Panc1 (cell line): Measurements from ENCODE around the gene GTF2F1. TPM values are rescaled to one million over a fixed set of nuclear protein-coding genes. Genes with fewer than 3 reads are reported as not detected.

Experiments
- ATAC-seq: fragments of 200-7000 bp; cut with Tn5 transposase; 2 replicates; pipeline ENCODE4 v1.9.1; 2020; ENCODE audit warnings: mild to moderate bottlenecking, moderate library complexity
- BruUV-seq: library from RNA; stranded (reverse); fragments of 400-500 nt; replicated peaks from 2 replicates; lab custom pipeline; 2021; lab: Mats Ljungman, UMichigan
- CTCF ChIA-PET: fragments of 300-600 bp; sonication (Branson Sonifier 250); formaldehyde crosslinking; loops from one replicate; lab custom pipeline; 2022; ENCODE audit warnings: antibody characterized with exemption; lab: Charles Lee
- POLR2A ChIA-PET: fragments of 300-600 bp; sonication (Branson Sonifier 250); formaldehyde crosslinking; loops from one replicate; lab custom pipeline; 2022; ENCODE audit warnings: antibody characterized with exemption; lab: Charles Lee
- DNase-seq: peaks from one replicate; pipeline ENCODE4 v3.0.0-alpha.2; 2010; ENCODE audit warnings: low read depth, low spot score
- H3K27ac ChIP-seq: 2 replicates; pipeline ENCODE4 v1.5.1; 2011; ENCODE audit warnings: mild to moderate bottlenecking, low read length, inconsistent platforms
- H3K27me3 ChIP-seq: fragments of 200-500 bp; sonication (Bioruptor generic); 2 replicates; pipeline ENCODE4 v1.6.0; 2014; ENCODE audit warnings: low read length, inconsistent platforms; ENCODE audit not compliant: control insufficient read depth, insufficient read depth
- H3K36me3 ChIP-seq: fragments of 200-500 bp; sonication (Bioruptor generic); 2 replicates; pipeline ENCODE4 v1.5.1; 2014; ENCODE audit warnings: inconsistent platforms, mild to moderate bottlenecking, low read length, moderate library complexity; ENCODE audit not compliant: control insufficient read depth, insufficient read depth
- H3K4me1 ChIP-seq: 2 replicates; pipeline ENCODE4 v1.5.1; 2011; ENCODE audit warnings: inconsistent platforms, mild to moderate bottlenecking, low read length, moderate library complexity; ENCODE audit not compliant: control insufficient read depth, insufficient read depth
- H3K4me3 ChIP-seq, 2 experiments: 2 replicates each; pipeline ENCODE4 v1.5.1; 2011 to 2012; ENCODE audit warnings: low read depth in 2 of 2, low read length in 2 of 2, mild to moderate bottlenecking in 2 of 2, inconsistent platforms in 1 of 2, moderate library complexity in 1 of 2
- H3K9me3 ChIP-seq: fragments of 200-500 bp; sonication (Bioruptor generic); 2 replicates; pipeline ENCODE4 v1.5.1; 2014; ENCODE audit warnings: low read depth, mild to moderate bottlenecking, inconsistent platforms, low read length, moderate library complexity; ENCODE audit not compliant: control insufficient read depth, insufficient read depth
- CTCF ChIP-seq: fragments of 450-650 bp; IDR thresholded peaks from 2 replicates; pipeline ENCODE4 v1.5.1; 2017; ENCODE audit warnings: mild to moderate bottlenecking
- POLR2AphosphoS5 ChIP-seq: IDR thresholded peaks from 2 replicates; pipeline ENCODE4 v1.6.1; 2012; ENCODE audit warnings: mild to moderate bottlenecking, low read depth, low read length, moderate library complexity
- REST ChIP-seq, 2 experiments: IDR thresholded peaks; 2 replicates each; pipeline ENCODE4 v1.6.1; 2011 to 2012; ENCODE audit warnings: low read depth in 2 of 2, control low read depth in 1 of 2, low read length in 1 of 2, mild to moderate bottlenecking in 1 of 2, moderate library complexity in 1 of 2; ENCODE audit not compliant: insufficient read depth in 1 of 2
- SIN3A ChIP-seq: IDR thresholded peaks from 2 replicates; pipeline ENCODE4 v1.6.1; 2012; ENCODE audit warnings: low read depth, mild to moderate bottlenecking, low read length, moderate library complexity, borderline replicate concordance; ENCODE audit not compliant: insufficient read depth
- TCF7L2 ChIP-seq: IDR thresholded peaks from 2 replicates; pipeline ENCODE4 v1.6.1; 2011; ENCODE audit warnings: mild to moderate bottlenecking, low read depth, low read length, inconsistent platforms
- in situ Hi-C: cut with HindIII; loops from 2 replicates; pipeline ENCODE4 v1.10.0; 2016; ENCODE audit warnings: low sequenced_read_pairs, low pct_unique_long_range_greater_than_20kb
- intact Hi-C: fragments of 100-400 bp; cut with micrococcal nuclease; formaldehyde crosslinking; loops from one replicate; pipeline ENCODE4 v1.10.0; 2022; ENCODE audit not compliant: unreplicated experiment
- total RNA-seq: library from RNA; stranded (reverse); gene quantifications from one replicate; pipeline ENCODE4 v1.2.1, GENCODE V29; 2021; ENCODE audit not compliant: unreplicated experiment

Gene GTF2F1
- total RNA-seq, 1 experiment from 2014 or later, result 61.1 TPM

- ChIA-PET CTCF (no interaction called here), POLR2A (interaction anchor here (0.6 kb wide), 1 partner anchor 122 kb away, joined by 4 read pairs; no protein-coding TSS in a partner anchor)
- Histone ChIP-seq H3K4me3 (no peak overlapping the region), H3K9me3 (no peaks in the 10 kb centered on the region), H3K36me3 (no peaks in the 10 kb centered on the region), H3K27ac (no peak overlapping the region), H3K27me3 (no peaks in the 10 kb centered on the region), H3K4me1 (no peaks in the 10 kb centered on the region)
- in situ Hi-C loops (no loop called here), intact Hi-C loops (no loop called here)
- TF ChIP-seq CTCF, result no peak
- TF ChIP-seq TCF7L2, result no peak
- TF ChIP-seq POLR2AphosphoS5, result no peak
- no peak for TF ChIP-seq REST (IDR thresholded peaks at IDR 0.05; ENCODE audit: insufficient read depth in 1 of 2, low read depth in 2 of 2, low read length in 1 of 2)
- no peak for TF ChIP-seq SIN3A
- BruUV-seq, result no TSS peak
- DNase-seq, result no peak
- no peak for ATAC-seq
These were observed 9.8 kb downstream of the GTF2F1 start for GRCh38 chr19:6383188-6383587.

GRCh38 chr19:6381030-6381750 lies 11.8 kb downstream of the GTF2F1 start:
- CTCF ChIA-PET, result no interaction called here
- Histone ChIP-seq H3K27ac (no peak overlapping the region), H3K9me3 (no peaks in the 10 kb centered on the region), H3K27me3 (no peaks in the 10 kb centered on the region), H3K4me3 (no peak overlapping the region), H3K4me1 (peaks cover 2% of the 10 kb centered on the region; the same call in 1 of the 2 replicates), H3K36me3 (no peaks in the 10 kb centered on the region)
- ATAC-seq (no peak), DNase-seq (no peak)
- TF ChIP-seq CTCF (no peak), POLR2AphosphoS5 (no peak), REST (IDR thresholded peaks at IDR 0.05; ENCODE audit: insufficient read depth in 1 of 2, low read depth in 2 of 2, low read length in 1 of 2) (no peak), TCF7L2 (no peak), SIN3A (no peak)
- intact Hi-C loops, result no loop called here
- BruUV-seq, result TSS peak; percentile 95
- POLR2A ChIA-PET, result no interaction called here
- in situ Hi-C loops, result no loop called here
